ENCODE data around the gene BCL2L2.

DNA sequence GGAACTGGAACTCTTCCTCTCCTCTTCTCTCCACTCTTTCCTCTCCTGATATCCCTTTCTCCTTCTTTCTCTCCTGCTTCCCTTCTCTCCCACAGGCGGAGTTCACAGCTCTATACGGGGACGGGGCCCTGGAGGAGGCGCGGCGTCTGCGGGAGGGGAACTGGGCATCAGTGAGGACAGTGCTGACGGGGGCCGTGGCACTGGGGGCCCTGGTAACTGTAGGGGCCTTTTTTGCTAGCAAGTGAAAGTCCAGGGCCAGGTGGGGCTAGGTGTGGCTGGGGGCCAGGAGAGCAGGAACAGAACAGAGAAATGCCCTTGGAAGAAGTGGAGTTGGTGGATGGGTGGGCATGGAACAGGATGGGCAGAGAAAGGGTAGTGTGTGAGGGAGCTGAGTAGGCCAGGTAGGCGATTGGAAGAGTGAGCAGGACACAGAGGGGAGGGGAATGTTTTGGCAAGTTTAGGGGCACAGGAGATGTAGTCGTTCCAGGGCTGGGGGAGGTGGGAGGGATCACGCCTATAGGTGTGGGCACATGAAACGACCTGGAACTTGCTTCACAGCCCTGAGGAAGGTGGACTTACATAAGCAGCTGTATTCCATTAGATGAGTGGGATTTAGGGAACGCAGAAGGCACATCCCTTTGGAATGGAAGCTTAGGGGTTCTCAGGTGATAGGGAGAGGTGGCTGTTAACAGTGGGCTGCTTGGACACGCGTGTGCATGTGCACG lies 2.2 kb downstream of the BCL2L2 start:
- TF ChIP-seq, protein P1, sequence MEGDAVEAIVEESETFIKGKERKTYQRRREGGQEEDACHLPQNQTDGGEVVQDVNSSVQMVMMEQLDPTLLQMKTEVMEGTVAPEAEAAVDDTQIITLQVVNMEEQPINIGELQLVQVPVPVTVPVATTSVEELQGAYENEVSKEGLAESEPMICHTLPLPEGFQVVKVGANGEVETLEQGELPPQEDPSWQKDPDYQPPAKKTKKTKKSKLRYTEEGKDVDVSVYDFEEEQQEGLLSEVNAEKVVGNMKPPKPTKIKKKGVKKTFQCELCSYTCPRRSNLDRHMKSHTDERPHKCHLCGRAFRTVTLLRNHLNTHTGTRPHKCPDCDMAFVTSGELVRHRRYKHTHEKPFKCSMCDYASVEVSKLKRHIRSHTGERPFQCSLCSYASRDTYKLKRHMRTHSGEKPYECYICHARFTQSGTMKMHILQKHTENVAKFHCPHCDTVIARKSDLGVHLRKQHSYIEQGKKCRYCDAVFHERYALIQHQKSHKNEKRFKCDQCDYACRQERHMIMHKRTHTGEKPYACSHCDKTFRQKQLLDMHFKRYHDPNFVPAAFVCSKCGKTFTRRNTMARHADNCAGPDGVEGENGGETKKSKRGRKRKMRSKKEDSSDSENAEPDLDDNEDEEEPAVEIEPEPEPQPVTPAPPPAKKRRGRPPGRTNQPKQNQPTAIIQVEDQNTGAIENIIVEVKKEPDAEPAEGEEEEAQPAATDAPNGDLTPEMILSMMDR (conservative IDR thresholded peaks at IDR 0.05; ENCODE audit: low read length) = no peak
- no peak for TF ChIP-seq EZH2phosphoT487 (IDR thresholded peaks at IDR 0.05; ENCODE audit: borderline replicate concordance, low read depth, low read length)
